Upper lobe of right lung (tissue), 1 donor: ENCODE results near the gene TEP1. TPM values are rescaled to one million over a fixed set of nuclear protein-coding genes. Genes with fewer than 3 reads are reported as not detected.

Experiments used
- ATAC-seq: fragments of 200-7000 bp; cut with Tn5 transposase; one replicate; pipeline ENCODE4 v1.9.1; 2020; ENCODE audit warnings: mild to moderate bottlenecking, moderate library complexity
- DNase-seq: peaks from one replicate; pipeline ENCODE4 v3.0.0-alpha.2; 2020
- H3K27ac ChIP-seq: fragments of 200-600 bp; one replicate; pipeline ENCODE4 v1.8.0; 2022
- H3K27me3 ChIP-seq: fragments of 200-600 bp; one replicate; pipeline ENCODE4 v1.8.0; 2022; ENCODE audit warnings: mild to moderate bottlenecking
- H3K36me3 ChIP-seq: fragments of 200-600 bp; one replicate; pipeline ENCODE4 v1.8.0; 2022
- H3K4me1 ChIP-seq: fragments of 200-600 bp; one replicate; pipeline ENCODE4 v1.8.0; 2022
- H3K4me3 ChIP-seq: fragments of 200-600 bp; one replicate; pipeline ENCODE4 v1.8.0; 2022; ENCODE audit warnings: mild to moderate bottlenecking
- H3K9me3 ChIP-seq: fragments of 200-600 bp; one replicate; pipeline ENCODE4 v1.8.0; 2022
- CTCF ChIP-seq: fragments of 200-600 bp; IDR thresholded peaks from one replicate; pipeline ENCODE4 v1.8.0; 2022; ENCODE audit warnings: antibody characterized with exemption
- intact Hi-C: fragments of 100-400 bp; cut with DNase I; formaldehyde crosslinking; loops from one replicate; pipeline ENCODE4 v1.11.0; 2022
- total RNA-seq: library from RNA; stranded (reverse); fragmentation: NEBNext Ultra II Directional; extraction: Animal tissue kit (Norgen Biotek cat#: 25700); gene quantifications from one replicate; pipeline ENCODE4 v1.2.1, GENCODE V29; 2021
- donor health status: DM: no; HTN: yes; CAD: no; lungs with severe emphysema.

Gene TEP1
- total RNA-seq, 1 donor from 2014 or later = 48.9 TPM

DNA sequence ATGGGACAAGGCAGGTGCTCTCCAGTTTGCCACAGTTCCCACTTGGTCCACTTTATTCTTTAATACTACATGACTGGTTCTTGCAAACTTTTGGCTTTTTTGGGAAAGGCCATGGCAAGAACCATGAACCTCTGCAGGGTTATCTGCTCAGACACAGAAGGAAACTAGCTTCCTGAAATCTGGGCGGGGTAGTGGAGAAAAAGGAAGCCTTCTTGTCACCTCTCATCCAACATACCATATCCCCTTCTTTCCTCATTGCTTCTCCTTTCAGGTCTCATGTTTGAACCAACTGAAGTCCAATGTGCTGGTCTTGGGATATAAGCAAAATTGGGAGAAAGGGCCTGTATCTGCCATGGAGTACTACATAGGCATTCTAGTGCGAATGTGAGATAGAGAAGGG, 28.2 kb upstream of the TEP1 start:
- Histone ChIP-seq H3K36me3 (peaks cover 14% of the 10 kb centered on the region), H3K9me3 (no peaks in the 10 kb centered on the region), H3K27me3 (no peaks in the 10 kb centered on the region), H3K4me1 (no peaks in the 10 kb centered on the region), H3K4me3 (no peak overlapping the region), H3K27ac (no peak overlapping the region)
- no peak for DNase-seq
- peak; percentile 24 for ATAC-seq
- no peak for TF ChIP-seq CTCF
- intact Hi-C loops = no loop called here

DNA sequence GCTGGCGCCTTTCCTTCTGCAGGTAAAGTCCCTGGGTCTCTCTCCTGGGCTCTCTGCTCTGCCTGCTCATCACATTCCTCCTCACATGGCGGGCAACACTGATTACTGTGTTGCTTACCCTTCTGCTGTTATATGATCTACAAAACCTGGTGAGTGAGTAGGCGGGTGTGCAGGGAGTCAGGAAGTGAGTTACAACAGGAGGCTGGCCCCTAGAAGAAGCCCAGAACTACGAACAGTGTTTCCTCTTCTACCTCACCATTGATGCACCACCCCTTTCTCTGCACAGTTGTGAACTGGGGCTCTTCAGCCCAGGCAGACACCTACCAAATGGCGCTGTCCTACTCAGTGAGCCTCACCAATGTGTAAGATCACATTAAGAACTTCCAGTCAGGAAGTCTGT, 27.6 kb upstream of the TEP1 start:
- intact Hi-C loops = no loop called here
- DNase-seq = no peak

DNA sequence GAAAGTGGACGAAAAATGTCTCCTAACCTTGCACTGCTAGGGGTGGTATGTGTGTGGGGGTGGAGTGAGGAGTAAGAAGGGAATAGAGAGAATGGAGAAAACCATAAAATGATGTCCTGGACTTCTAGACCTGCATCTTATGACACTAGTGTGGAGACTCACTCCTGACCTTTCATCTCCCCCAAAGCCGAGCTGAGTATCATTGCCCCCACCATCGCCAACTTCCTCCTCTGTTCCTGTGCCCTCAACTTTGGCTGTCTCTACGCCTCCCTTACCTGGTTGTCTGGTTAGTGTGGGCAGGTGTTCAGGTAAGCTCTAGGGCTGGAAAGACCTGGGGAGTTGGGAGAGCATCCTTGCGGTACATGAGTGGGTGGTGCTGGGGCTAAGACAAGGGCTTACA, 27.2 kb upstream of the TEP1 start:
- ATAC-seq = no peak
- Histone ChIP-seq H3K4me1 (no peaks in the 10 kb centered on the region), H3K36me3 (peaks cover 4% of the 10 kb centered on the region), H3K9me3 (no peaks in the 10 kb centered on the region), H3K27ac (no peak overlapping the region), H3K27me3 (no peaks in the 10 kb centered on the region), H3K4me3 (no peak overlapping the region)
- TF ChIP-seq CTCF = no peak
- DNase-seq = no peak
- intact Hi-C loops = no loop called here

More for the DNA sequence above, 27.6 kb upstream of the TEP1 start:
- Histone ChIP-seq H3K36me3 (peaks cover 8% of the 10 kb centered on the region), H3K4me3 (no peak overlapping the region), H3K9me3 (no peaks in the 10 kb centered on the region), H3K27ac (no peak overlapping the region), H3K4me1 (no peaks in the 10 kb centered on the region), H3K27me3 (no peaks in the 10 kb centered on the region)
- ATAC-seq = peak; percentile 37
- TF ChIP-seq CTCF = no peak

GRCh38 chr14:20438664-20439063, 25.4 kb upstream of the TEP1 start:
- intact Hi-C loops = no loop called here
- no peaks in the 10 kb centered on the region for H3K36me3 ChIP-seq
- H3K9me3 ChIP-seq = no peaks in the 10 kb centered on the region
- no peaks in the 10 kb centered on the region for H3K4me1 ChIP-seq
- H3K27ac ChIP-seq = no peak overlapping the region
- TF ChIP-seq CTCF = no peak
- no peak for ATAC-seq
- H3K27me3 ChIP-seq = no peaks in the 10 kb centered on the region
- DNase-seq = no peak
- H3K4me3 ChIP-seq = no peak overlapping the region

DNA sequence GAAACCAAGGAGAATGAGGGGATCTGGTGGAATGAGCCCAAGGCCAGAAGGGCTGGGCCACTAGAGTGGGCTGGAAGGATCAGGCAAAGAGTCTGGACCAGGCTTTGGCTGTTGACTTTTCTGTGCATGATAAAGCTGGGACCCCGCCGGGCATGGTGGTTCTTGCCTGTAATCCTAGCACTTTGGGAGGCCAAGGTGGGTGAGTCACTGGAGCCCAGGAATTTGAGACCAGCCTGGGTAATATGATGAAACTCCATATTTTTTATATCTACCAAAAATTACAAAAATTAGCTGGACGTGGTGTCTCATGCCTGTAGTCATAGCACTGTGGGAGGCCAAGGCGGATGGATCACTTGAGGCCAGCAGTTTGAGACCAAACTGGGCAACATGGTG, 23.1 kb upstream of the TEP1 start:
- DNase-seq (no peak), ATAC-seq (no peak)
- H3K4me1 ChIP-seq = no peaks in the 10 kb centered on the region
- H3K36me3 ChIP-seq = no peaks in the 10 kb centered on the region
- no peak overlapping the region for H3K4me3 ChIP-seq
- intact Hi-C loops = no loop called here
- no peaks in the 10 kb centered on the region for H3K9me3 ChIP-seq
- H3K27me3 ChIP-seq = no peaks in the 10 kb centered on the region
- H3K27ac ChIP-seq = no peak overlapping the region
- TF ChIP-seq CTCF = no peak

GRCh38 chr14:20435582-20436362, 22.5 kb upstream of the TEP1 start, which contains the start of gene KLHL33:
Gene KLHL33, minus strand, starts transcription at chr14:20436166. Its CDS starts 355 bp downstream, at chr14:20435811.
- Histone ChIP-seq H3K4me3 (peak within 1 kb of the TSS; percentile 22), H3K9me3 (no peaks in the 10 kb centered on the region), H3K4me1 (no peaks in the 10 kb centered on the region), H3K27me3 (no peaks in the 10 kb centered on the region), H3K27ac (peak within 1 kb of the TSS; percentile 61), H3K36me3 (no peaks in the 10 kb centered on the region)
- DNase-seq (no peak), ATAC-seq (no peak)
- TF ChIP-seq CTCF = no peak
- intact Hi-C loops = no loop called here
